ENCODE measurements around the gene VPS8.

Gene VPS8

DNA sequence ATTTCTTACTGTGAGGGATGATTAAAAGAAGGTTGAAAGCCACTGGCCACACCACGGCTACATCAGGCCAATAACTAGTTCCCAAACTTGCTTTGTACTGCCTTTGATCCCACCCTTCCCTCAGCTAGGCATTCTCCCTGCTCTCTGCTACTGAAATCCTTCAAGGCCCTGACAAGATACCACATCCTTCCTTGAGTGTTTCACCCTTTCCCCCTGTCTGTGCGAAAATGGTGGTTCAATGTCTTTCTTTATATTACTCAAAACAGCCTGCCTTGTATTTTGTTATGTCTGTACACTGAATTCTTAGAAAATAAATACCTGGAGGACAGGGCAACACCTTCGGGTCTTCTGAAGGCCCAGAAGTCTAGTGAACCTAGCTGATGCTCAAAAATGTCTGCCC is 932 bp upstream of the VPS8 start:
- no peak for DNase-seq (ENCODE audit: low spot score)

DNA sequence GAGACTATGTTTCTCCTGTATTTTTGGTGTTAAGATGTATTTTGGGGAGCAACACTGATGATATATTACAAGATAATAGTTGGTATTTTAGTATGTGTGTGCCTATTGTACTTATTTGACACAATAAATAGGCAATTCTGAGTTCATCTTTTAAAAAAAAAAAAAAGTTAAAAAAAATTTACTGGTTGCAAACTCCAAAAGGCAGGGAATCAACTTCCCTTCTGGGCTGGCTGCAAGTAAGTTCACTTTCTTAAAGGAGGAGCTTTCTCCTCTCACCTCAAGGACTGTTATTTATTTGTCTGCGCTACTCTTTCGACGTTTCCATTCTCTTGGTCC is 335 bp upstream of the VPS8 start:
- DNase-seq (ENCODE audit: low spot score): no peak

DNA sequence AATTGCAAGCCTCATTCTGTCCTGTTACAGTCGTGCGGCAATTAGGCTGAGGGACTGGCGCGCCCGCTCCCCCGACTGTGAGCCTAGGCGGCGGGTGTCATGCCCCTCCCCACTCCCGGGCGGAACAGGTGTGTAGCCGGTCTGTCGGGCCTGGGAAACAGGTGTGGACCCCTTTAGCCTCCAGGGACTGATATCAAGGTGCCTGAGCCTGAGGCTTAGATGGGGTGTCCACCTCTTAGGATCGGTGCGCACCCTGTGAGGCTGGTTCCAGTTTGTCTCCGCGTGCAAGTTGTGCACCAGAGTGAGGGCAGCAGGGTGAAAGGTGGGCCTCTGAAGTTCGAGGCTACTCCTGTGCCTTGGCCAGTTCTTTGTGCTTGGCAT is 686 bp downstream of the VPS8 start:
- no peak for DNase-seq (ENCODE audit: low spot score)

DNA sequence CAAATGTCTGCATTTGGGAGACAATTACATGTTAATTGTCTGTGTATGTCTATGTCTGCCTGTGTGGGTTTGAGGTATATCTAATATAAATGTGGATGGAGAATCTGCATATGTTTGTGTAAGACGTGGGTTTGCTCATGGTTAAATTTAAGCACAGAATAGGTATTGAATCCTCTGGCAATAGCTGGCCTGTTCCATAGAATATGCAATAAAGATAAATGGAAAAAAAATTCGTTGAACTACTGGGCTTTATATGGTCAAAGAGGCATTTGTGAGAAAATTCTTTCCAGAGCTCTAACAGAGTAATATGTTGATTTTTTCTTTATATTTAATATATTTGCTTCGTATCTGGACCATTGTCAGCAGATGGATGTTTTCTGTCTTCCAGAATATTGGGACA is 1.4 kb downstream of the VPS8 start:
- DNase-seq (ENCODE audit: low spot score): no peak

DNA sequence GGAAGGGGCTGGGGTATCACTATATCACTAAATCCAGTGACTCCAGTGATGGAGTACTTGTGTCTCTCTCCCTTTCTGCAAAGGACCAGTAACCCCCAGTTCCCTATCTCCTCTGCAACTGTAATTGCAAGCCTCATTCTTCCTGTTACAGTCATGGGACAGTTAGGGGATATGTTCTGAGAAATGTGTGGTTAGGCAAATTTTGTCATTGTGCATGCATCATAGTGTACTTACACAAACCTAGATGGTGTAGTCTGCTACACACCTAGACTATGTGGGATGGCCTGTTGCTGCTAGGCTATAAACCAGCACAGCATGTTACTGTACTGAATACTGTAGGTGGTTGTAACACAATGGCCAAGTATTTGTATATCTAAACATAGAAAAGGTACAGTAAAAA is 2.2 kb downstream of the VPS8 start:
- DNase-seq (ENCODE audit: low spot score): no peak

DNA sequence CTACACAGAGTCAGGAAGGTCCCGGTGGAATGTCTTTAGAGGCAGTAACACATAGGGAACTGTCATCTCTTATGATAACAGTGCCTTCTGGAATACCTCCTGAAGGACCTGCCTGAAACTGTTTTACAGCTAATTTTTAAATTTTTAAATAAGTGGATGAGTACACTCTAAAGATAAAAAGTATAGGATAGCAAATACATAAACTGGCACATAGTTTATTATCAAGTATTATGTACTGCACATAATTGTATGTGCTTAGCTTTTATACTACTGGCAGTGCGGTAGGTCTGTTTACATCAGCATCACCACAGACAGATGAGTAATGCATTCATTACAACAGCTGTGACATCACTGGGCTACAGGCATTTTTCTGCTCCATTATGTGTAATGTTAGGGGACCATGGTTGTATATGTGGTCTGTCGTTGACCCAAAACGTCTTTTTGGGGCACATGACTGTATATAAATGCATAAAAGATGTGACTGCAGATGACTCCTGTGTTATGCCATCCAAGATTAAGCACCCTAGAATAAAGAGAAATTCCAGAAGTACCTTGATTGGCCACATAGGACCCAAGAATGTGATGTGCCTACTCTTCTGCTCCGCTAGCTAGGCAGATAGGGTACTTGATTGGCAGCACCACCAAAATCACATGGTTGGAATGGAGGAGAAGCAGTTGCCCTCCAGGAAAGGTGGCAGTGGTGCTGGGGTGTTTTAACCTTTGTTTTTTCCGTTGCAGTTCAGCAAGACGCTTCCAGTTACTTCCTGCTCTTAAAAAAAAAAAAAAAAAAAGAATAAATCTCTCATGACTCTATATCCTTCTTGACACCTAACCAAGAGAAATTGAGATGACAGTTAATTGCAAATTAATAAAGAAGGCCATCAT is 3.3 kb downstream of the VPS8 start:
- DNase-seq (ENCODE audit: low spot score): no peak

DNA sequence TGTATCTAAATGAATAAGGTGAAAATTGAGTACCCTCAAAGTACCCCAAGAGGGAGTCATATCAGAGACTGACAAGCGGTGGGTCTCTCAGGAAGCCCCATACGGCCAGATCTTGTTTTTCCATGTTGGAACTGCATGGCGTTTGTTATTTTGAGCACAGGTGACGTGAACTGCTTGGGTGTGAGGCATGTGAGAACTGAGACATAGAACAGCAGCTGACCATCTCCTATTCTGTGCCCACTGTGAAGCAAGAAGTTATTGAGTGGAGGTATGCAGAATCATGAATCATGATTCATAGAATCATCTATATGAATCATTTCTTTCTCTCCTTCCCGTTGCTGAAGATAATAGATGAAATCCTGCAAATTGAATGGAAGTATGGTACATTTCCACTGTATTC is 4.6 kb downstream of the VPS8 start:
- DNase-seq (ENCODE audit: low spot score): no peak

DNA sequence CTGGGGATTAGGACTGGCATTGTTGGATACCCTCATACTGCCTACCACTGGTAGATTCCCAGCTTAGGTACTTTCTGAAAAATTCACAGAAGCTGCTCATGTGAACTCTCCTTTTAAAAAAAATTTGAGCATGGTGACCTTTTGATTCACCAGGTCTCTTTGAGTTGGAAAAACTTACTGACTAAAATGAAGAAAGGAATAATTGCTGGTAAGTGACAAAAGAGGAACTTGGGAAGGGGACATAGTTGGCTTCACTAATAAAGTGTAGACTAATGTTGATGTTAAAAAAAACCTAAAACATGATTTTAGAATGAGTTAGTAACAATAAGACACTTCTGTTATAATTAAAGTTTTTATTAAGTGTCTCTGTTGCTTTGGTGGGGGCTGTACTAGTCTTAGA is 8.6 kb downstream of the VPS8 start:
- no peak for DNase-seq (ENCODE audit: low spot score)

DNA sequence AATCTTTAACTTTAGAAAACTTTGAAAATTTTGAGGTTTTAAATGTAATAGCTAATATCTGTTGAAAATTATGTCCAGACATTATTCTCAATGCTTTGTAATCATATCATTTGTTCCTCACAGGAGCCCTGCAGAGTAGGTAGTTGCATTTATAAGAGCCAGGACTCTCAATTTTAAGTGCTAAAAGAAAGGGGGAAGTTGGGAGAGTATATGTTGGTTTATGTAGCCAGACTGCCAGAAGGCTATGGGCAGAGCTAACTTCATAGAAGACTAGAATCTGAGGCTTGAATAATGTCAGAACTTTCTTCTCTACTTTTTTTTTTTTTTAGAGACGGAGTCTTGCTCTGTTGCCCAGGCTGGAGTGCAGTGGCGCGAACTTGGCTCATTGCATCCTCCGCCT is 9.1 kb downstream of the VPS8 start:
- DNase-seq (ENCODE audit: low spot score): no peak

DNA sequence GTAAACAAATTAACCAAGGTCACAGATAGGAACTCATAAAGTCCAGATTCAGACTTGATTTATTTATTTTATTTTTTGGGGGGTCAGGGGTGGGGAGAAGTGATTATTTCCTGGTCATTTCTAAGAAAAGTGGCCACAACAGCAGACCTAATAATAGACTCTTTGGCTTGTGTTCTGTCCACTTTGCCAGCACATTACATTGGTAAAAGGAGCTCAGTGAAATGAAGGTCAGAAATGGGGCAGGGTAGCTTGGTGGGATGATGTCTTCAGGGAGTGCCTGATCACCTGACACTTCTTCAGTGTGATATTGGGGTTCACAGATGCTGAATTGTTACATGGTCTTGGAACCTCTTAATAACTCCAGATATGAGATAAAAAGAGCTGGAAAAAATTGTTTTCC is 10.1 kb downstream of the VPS8 start:
- no peak for DNase-seq (ENCODE audit: low spot score)

DNA sequence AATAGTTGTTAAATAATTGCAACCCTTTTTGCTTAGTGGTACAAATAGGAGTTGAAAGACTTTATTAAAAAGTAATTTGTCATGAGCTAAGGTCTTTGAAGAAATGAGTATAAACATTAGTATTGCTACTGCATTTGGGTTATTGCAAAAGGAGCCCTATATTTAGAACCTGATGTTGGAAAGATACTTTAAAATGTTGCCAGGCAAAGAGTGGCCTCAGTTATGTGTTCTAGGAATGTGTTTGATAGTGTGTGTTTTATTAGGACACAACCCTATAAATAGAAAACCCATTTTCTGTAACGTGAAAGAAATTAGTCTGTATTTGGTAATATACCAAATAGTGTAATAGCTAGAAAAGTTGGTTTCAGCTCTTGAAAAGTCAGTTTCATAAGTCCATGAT is 10.7 kb downstream of the VPS8 start:
- DNase-seq (ENCODE audit: low spot score): no peak

DNA sequence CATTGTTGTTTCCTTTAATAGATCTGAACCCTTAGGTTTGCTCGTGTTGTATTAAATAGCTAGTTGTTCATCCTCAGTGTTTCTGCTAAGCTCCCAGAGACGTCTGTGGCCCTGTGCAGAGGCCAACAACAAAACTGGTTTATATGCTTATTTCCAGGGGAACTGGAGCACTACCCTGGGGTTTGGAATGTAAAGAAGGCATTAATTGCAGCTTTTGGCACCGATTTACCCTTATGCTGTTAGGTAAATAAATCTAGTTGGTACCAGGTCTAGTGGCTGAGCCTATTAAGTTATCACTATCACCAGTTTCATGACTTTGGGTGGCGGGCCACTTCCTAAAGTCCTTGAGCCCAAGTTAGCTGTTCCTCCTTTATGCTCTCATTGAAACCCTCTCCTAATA is 12.0 kb downstream of the VPS8 start:
- no peak for DNase-seq (ENCODE audit: low spot score)

DNA sequence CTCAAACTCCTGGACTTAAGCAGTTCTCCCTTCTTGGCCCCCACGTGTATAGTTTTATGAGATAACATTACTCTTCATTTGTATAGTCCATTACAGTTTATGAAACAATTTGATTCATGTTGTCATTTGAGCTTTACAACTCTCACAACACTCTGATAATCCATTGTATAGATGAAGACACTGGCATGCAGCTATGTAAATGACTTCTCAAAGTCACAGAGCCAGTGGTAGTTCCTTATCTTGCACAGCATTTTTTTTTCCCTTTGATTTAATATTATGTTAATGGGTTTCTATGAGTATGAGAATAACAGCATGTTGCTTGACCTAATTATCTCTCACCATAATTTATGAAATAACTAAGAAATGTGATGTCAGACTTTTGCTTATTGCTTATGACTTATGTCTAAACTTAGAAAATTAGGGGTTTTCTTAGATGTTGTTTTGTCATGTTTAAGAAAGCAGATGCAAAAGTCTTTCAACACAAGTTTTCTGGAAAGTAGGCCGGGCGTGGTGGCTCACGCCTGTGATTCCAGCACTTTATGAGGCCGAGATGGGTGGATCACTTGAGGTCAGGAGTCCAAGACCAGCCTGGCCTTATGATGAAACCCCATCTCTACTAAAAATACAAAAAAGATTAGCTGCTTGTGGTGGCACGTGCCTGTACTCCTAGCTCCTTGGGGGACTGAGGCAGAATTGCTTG is 13.3 kb downstream of the VPS8 start:
- no peak for DNase-seq (ENCODE audit: low spot score)

DNA sequence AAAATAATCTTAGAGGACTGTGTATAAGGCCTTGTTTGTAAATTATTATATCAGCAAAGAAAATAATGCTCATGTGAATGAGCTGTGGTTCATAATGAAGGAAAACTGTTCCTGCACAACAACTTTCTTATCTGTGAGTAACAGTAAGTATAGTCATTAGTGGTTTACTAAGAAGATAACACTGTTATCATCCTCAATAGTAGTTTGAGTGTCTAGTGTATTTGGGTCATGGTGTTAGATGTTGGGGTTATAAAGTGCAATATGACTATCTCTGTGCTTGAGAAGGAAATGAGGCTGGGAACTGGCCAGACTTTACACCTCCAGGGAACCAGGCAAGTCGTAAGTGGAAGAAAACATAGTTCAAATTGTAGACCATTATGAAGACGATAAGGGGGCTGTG is 15.6 kb downstream of the VPS8 start:
- no peak for DNase-seq (ENCODE audit: low spot score)

DNA sequence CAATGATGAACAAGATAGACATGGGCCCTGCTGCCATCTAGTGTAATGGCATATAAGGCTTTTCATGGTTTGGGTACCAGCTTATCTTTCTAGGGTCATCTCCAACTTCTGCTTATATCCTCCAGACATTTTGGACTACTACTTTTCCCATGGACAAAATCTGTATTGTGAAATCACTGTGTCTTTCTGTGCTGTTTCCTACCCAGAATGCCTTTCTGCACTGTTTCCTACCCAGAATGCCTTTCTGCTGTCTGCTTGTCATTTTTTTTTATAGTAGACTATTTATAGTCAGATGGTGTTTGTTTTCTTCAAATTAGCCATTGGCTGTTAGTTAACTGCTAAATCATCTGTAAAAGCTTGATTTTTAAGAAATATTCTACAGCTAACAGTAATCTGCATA is 20.1 kb downstream of the VPS8 start:
- no peak for DNase-seq (ENCODE audit: low spot score)

DNA sequence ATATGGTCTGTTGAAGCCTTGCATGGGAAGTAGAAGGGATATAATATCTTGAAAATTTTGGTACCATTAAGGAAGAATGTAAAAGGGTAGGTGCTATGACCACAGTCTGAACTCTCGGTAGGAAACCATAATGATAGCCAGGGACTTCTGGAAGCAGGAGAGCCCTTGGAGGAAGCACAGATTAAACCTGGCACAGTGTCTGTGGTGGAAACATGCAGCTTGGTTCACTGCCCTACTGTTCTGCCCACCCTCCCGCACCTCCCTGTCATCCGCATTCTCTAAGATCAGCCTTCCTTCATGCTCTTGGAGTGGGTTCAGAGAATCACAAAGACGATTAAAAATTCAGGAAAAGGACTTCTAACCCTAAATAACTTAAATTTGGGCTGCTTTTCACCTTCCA is 20.9 kb downstream of the VPS8 start:
- DNase-seq (ENCODE audit: low spot score): no peak

DNA sequence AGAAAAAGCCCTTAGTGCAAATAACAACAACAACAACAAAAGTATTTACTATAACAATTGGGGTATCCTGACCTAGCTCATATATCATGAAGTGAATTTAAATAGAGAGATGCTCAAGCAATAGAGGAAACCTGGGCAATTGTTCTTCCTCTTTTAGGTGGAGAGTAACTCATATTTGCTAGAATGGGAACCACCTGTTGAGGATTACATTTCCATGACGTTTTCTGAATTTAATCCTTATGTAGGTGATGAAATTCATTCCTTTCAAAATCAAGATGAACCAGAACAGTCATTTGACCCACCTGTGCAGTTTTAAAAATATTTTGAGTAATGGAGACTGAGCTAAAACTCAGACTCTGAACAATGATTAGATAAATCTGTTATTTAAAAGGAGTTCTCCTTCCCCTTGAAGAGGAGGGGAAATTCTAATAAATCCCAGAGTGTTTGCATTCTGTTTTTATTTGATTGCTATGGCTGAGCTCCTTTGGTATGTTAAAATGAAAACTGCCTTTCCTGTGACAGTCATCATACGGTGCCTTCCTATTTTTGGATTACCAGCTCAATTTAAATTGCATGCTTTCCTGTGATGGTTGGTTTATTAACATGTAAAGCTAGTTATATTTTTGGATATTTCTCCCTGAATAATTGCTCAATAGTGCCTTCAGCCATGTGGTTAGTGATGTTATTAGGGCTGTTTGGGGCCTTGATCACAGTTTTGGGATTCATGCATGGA is 24.3 kb downstream of the VPS8 start:
- DNase-seq (ENCODE audit: low spot score): no peak

DNA sequence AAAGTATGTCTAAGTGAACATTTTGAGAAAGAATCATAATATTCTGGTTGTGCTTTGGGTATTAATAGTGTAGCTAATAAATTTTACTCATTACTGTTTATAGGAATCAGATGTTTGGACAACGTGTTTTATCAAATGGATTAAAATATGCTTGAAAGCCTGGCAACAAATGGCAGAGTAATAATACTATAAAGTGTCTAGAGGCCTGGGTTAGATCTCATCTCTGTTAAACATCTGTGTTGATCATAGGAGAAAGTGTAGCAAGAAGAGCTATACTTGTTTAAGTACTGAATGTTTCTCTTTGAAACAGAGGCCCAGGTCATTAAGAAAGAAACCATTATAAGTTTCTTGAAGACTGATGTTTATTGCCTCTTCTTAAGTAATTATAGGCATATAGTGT is 30.5 kb downstream of the VPS8 start:
- no peak for DNase-seq (ENCODE audit: low spot score)

DNA sequence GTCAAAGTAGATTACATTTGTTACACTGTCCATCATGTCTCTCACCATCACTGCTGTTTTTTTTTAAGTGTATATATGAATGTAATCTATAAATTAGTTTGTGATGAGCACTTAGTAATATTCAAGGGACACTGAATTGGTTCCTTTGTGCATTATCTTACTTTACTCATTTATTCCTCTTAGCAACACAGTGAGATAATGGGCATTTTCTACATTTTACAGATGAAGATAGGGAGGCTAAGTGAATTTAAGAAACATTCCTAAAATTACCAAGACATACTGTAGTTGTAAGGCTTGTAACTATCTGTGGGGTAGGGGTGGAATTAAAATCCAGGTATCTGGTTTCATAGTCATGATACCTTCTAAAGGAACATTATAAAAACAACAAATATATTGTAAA is 33.9 kb downstream of the VPS8 start:
- no peak for DNase-seq (ENCODE audit: low spot score)

DNA sequence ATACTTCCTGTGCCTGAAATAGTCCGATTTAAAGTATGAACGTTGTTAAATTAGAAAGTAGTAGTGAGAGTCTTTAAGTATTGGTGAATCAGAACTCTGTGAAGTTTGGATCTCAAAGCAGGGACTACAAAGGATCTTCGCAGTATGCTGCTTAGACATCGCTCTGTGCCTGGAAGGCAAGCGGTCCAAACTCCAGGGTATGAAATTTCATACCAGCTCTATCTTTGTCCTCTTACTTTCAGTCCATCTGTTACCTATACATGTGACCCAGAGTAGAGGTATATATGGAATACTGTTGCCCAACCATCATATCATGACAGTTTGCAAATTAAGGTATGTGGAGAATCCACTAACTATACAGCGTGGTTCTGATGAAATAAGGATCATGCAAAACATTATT is 34.5 kb downstream of the VPS8 start:
- DNase-seq (ENCODE audit: low spot score): no peak

DNA sequence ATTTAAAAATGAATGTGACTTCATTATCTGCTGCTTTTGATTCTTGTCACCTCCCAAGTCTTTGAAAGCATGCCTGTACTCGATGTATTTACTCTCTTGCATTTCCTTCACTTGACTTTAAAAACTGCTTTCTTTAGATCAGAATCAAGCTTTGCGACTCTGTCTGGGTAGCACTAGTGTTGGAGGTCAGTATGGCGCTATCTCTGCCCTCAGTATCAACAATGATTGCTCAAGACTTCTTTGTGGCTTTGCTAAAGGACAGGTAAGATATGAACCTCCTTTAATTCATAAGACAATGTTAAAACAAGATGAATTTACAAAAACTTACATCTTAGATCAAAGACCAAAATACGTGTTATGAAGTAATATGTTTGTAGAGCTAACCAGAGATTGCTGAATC is 37.0 kb downstream of the VPS8 start:
- DNase-seq (ENCODE audit: low spot score): no peak

DNA sequence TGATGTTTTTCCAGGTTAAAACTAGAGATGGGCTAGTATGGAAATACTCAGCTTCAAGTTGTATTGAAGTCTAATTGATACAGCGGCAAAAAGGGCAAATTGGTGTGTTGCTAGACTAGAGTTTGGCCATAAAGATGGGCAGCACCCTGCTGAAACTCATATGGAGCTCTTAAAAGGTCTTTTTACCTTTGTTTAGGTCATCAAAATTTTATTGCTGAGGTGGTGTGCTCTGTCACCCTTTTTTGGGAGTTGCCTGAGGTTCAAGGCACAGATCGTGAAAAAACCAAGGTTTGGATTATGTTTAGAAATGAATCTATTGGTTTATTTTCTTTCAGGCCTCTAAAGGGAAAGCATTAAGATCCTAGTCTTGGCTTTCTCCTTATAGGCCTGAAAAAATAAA is 38.2 kb downstream of the VPS8 start:
- no peak for DNase-seq (ENCODE audit: low spot score)

DNA sequence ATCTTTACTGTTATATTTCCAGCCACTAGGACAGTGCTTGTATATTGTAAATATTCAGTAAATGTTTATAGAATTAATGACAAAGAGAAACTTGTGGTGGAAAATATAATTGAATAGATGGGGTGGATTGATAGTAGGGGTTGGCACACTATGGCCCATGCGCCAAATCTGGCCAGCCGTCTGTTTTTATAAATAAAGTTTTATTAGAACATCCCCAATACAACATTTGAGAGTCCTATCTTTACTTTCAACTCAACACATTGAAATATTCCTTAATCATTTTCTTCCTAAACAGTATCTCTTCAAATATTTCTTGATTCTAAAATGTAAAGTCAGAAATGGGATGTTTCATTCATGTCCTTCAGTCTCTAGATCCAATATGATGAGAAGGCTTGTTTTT is 45.1 kb downstream of the VPS8 start:
- no peak for DNase-seq (ENCODE audit: low spot score)
